Measurements from ENCODE around the gene JAM3. TPM values are rescaled to one million over a fixed set of nuclear protein-coding genes. Genes with fewer than 3 reads are reported as not detected.
A peak's percentile ranks its signal among the peaks of the same experiment; 100 is the strongest.

JAM3 gene
- total RNA-seq, 1 experiment from 2014 or later = 34.4 TPM

DNA sequence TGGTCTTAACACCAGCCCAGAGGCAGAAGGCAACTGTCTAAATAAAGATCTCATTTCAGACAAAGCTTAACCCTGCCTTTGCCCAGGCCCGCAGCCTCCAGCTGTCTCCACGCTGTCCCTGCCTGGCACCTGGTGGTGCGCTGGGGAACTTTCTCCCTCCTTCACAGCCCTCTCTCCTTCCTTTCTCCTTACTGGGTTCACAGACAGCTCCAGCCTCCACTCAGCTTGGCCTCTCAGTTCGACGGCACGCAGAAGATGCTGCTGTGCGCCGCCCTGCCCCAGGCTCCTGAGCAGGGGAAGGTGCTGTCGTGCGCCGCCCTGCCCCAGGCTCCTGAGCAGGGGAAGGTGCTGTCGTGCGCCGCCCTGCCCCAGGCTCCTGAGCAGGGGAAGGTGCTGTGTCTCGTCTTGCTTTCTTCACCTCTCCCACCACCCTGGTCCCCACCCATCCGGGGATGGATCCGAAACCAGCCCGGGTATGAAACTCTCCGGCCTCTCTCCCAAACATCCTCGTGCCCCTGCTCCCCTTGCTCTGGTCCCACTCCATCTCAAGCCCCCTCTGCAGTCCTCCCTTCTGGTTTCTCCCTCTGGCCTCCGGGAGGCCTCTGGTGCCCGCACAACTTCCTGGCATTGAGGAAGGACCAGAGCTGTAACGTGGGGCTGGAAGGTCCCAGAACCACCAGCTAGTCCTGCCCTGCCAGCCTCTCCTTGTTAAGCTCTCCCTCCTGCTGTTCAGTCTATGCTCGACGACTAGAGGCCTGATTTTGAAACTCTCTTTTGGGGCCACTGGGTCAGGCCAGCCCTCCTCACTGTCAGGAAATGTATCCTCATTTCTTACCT, 22.9 kb upstream of the JAM3 start:
- DNase-seq = peak; percentile 80

DNA sequence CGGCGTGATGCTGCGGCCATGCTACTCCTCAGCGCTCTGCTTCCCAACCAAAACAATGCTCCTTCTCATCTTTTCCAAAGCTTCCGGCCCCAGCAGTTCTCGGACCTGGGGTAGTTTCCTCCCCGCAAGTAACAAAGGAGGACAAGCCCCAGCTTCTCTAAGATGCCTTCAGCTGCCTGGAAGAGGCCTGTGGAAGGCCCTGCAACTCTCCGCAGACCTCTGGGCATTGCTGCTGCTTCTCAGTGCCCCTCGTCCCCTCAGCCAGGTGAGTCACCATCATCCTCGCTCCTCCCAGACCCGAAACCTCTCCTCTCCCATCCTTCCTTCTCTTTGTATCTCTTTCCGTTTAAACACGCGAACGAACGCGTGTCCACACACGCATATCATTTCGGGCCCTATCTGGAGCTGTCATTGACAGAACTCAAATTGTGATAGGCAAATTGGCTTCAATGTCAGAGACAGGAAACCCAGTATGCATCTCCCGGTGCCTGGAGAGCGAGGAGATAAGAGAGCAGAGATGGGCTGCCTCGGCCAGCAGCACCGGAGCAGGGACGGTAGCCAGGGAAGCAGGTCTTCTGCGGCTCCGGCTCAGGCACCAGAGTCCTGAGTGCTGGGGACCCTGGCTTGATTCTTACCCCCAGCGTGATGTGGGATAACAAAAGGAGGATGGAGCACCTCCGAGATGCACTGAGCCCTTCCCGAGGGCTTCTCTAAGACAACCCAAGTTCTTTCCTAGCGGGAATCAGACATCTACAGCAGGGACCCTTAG, 22.0 kb upstream of the JAM3 start:
- peaks cover 1% of the 10 kb centered on the region for H3K27me3 ChIP-seq (ENCODE audit: control insufficient read depth, insufficient read depth, low read length)

More for the DNA sequence above, 22.9 kb upstream of the JAM3 start:
- no peaks in the 10 kb centered on the region for H3K36me3 ChIP-seq (replicated peaks; ENCODE audit: control insufficient read depth, insufficient read depth, low read length)
- peaks cover 1% of the 10 kb centered on the region for H3K27me3 ChIP-seq (ENCODE audit: control insufficient read depth, insufficient read depth, low read length)
- no peak overlapping the region for H3K4me3 ChIP-seq (ENCODE audit: insufficient read depth, low read depth, low read length)

DNA sequence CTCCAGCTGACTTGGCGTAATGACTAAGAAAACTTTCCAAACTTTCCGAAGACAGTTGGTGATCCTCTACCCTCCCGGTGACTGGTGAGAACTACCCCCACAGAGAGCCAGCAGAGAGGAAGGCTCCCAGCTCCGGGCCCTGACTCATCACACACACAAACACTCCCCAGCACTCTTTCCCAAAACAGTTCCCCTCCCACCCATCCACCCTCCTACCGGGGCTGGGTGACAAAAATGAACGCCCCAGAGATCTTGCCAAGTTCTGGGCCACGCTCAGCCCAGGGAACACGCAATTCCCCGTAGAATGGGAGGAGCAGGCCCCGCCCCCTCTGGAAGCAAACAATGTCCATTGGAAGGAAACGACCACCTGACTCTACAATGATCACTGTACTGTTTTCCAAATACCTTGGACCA, 21.3 kb upstream of the JAM3 start:
- H3K4me3 ChIP-seq (ENCODE audit: insufficient read depth, low read depth, low read length) = no peak overlapping the region
- DNase-seq = peak; percentile 56
- peaks cover 1% of the 10 kb centered on the region for H3K27me3 ChIP-seq (ENCODE audit: control insufficient read depth, insufficient read depth, low read length)
- H3K36me3 ChIP-seq (replicated peaks; ENCODE audit: control insufficient read depth, insufficient read depth, low read length) = no peaks in the 10 kb centered on the region

More for the DNA sequence above, 22.0 kb upstream of the JAM3 start:
- DNase-seq = no peak
- H3K36me3 ChIP-seq (replicated peaks; ENCODE audit: control insufficient read depth, insufficient read depth, low read length) = no peaks in the 10 kb centered on the region
- H3K4me3 ChIP-seq (ENCODE audit: insufficient read depth, low read depth, low read length) = no peak overlapping the region

DNA sequence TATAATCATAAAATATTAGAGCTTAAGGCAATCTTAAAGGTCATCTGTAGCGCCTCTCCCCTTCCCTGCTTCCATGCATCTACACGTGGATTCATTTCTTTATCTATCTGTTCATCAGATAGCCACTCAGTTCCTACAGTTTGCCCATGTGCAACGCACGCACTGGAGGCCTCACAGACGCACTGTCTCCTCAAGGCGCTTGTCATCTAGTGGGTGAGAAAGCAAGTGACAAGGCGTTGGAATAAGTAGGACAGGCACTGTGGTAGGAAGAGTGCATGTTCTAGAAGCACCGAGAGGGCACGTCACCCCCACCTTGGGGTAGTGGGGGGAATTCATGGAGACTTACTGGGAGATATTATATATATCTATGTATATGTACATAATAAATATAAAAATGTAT, 20.8 kb upstream of the JAM3 start:
- Histone ChIP-seq H3K27me3 (ENCODE audit: control insufficient read depth, insufficient read depth, low read length) (peaks cover 1% of the 10 kb centered on the region), H3K36me3 (replicated peaks; ENCODE audit: control insufficient read depth, insufficient read depth, low read length) (no peaks in the 10 kb centered on the region), H3K4me3 (ENCODE audit: insufficient read depth, low read depth, low read length) (no peak overlapping the region)
- no peak for DNase-seq

GRCh38 chr11:134049303-134049702, 19.6 kb upstream of the JAM3 start:
- Histone ChIP-seq H3K4me3 (ENCODE audit: insufficient read depth, low read depth, low read length) (no peak overlapping the region), H3K27me3 (ENCODE audit: control insufficient read depth, insufficient read depth, low read length) (peaks cover 1% of the 10 kb centered on the region), H3K36me3 (replicated peaks; ENCODE audit: control insufficient read depth, insufficient read depth, low read length) (no peaks in the 10 kb centered on the region)
- no peak for DNase-seq

GRCh38 chr11:134050541-134051383, 18.1 kb upstream of the JAM3 start:
- DNase-seq = peak; percentile 92
- peaks cover 1% of the 10 kb centered on the region for H3K27me3 ChIP-seq (ENCODE audit: control insufficient read depth, insufficient read depth, low read length)
- peak overlapping the region; percentile 13; the same call in 1 of the 2 replicates for H3K4me3 ChIP-seq (ENCODE audit: insufficient read depth, low read depth, low read length)
- no peaks in the 10 kb centered on the region for H3K36me3 ChIP-seq (replicated peaks; ENCODE audit: control insufficient read depth, insufficient read depth, low read length)

GRCh38 chr11:134052395-134052987, 16.4 kb upstream of the JAM3 start:
- Histone ChIP-seq H3K27me3 (ENCODE audit: control insufficient read depth, insufficient read depth, low read length) (no peaks in the 10 kb centered on the region; the same call in 1 of the 2 replicates), H3K36me3 (replicated peaks; ENCODE audit: control insufficient read depth, insufficient read depth, low read length) (no peaks in the 10 kb centered on the region), H3K4me3 (ENCODE audit: insufficient read depth, low read depth, low read length) (no peak overlapping the region)
- no peak for DNase-seq

- H3K4me3 ChIP-seq (ENCODE audit: insufficient read depth, low read depth, low read length) = no peak overlapping the region
- DNase-seq = peak; percentile 78
- no peaks in the 10 kb centered on the region for H3K36me3 ChIP-seq (replicated peaks; ENCODE audit: control insufficient read depth, insufficient read depth, low read length)
- no peaks in the 10 kb centered on the region; the same call in 1 of the 2 replicates for H3K27me3 ChIP-seq (ENCODE audit: control insufficient read depth, insufficient read depth, low read length)
Measured at GRCh38 chr11:134052988-134053945, 15.6 kb upstream of the JAM3 start.

GRCh38 chr11:134055029-134055428, 13.8 kb upstream of the JAM3 start:
- Histone ChIP-seq H3K27me3 (ENCODE audit: control insufficient read depth, insufficient read depth, low read length) (no peaks in the 10 kb centered on the region; the same call in 1 of the 2 replicates), H3K4me3 (ENCODE audit: insufficient read depth, low read depth, low read length) (no peak overlapping the region), H3K36me3 (replicated peaks; ENCODE audit: control insufficient read depth, insufficient read depth, low read length) (no peaks in the 10 kb centered on the region)
- DNase-seq = no peak

DNA sequence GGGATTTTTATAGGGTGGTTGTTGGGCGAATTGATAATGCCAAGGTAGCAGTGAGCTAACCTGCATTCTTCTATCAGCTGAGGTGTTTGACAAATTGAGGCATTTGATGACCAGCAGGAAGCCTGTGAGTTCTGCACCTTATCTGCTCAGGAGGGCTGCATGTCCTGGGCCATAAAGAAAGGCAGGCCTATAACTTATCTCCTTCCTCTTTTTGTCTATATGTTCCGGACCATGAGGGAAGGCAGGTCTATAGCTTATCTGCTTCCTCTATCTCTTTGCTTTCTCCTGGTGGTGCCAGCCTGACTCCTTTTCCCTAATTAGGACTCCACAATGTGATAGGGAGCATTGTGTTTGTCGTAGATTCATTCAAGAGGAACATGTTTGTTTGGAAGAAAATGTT, 8.6 kb upstream of the JAM3 start:
- no peaks in the 10 kb centered on the region; the same call in 1 of the 2 replicates for H3K27me3 ChIP-seq (ENCODE audit: control insufficient read depth, insufficient read depth, low read length)
- H3K36me3 ChIP-seq (replicated peaks; ENCODE audit: control insufficient read depth, insufficient read depth, low read length) = no peaks in the 10 kb centered on the region
- no peak overlapping the region for H3K4me3 ChIP-seq (ENCODE audit: insufficient read depth, low read depth, low read length)
- no peak for DNase-seq

DNA sequence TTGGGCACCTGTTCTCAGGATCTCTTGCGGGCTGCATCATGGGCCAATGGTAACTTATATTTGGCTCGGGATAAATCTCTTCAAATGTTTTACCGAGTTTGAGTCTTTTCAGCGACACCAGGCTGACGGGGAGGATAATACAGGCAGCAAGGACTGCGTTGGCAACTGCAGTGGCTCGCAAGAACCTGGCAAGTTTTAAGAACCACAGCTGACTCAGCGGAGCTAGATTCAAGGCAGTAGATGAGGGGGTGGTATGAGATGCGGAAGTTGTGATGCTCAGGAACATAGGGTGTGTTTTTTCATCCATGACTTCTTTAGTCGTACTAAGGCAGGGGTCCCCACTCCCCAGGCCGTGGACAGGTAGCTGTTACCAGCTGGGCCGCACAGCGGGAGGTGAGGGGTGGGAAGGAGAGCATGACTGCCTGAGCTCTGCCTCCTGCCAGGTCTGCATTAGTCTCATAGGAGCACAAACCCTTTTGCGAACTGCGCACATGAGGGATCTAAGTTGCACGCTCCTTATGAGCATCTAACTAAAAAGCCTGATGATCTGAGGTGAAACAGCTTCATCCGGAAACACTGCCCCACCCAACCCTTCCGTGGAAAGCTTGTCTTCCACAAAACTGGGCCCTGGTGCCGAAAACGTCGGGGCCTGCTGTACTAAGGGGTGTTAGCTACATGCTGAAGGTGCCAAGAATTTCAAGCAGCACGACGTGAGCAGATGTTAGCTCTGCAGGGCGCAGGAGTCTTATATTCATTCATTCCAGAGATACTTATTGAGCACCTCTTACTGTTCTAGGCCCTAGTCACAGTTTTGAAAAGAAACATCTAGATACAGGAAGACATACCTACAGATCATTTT, 6.4 kb upstream of the JAM3 start:
- H3K27me3 ChIP-seq (ENCODE audit: control insufficient read depth, insufficient read depth, low read length) = no peaks in the 10 kb centered on the region; the same call in 1 of the 2 replicates
- DNase-seq = no peak
- H3K4me3 ChIP-seq (ENCODE audit: insufficient read depth, low read depth, low read length) = no peak overlapping the region
- H3K36me3 ChIP-seq (replicated peaks; ENCODE audit: control insufficient read depth, insufficient read depth, low read length) = no peaks in the 10 kb centered on the region

DNA sequence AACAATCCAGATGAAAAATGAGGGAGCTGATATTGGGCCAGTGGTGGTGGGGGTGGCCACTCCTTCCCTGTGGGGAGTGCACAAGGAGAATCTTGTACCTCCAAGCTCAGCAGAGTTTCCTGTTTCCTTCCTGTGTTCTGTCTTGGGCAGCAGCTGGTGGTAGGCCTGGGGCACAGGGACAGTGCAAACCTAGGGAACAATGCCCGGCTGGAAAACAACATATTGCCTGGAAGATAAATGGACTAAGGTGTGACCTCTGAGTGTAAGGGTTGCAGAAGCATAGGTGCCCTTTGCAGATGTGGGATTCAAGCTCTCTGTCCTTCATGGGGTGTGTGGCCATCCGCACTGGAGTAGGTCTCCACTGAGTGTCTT, 5.8 kb upstream of the JAM3 start:
- H3K4me3 ChIP-seq (ENCODE audit: insufficient read depth, low read depth, low read length) = no peak overlapping the region
- no peak for DNase-seq
- no peaks in the 10 kb centered on the region for H3K36me3 ChIP-seq (replicated peaks; ENCODE audit: control insufficient read depth, insufficient read depth, low read length)
- no peaks in the 10 kb centered on the region; the same call in 1 of the 2 replicates for H3K27me3 ChIP-seq (ENCODE audit: control insufficient read depth, insufficient read depth, low read length)
